Breast epithelium (tissue), 3 donors: Measurements from ENCODE around the gene DDX24.

Experiments
- POLR2A ChIP-seq: fragments of 450-650 bp; IDR thresholded peaks from one replicate; pipeline ENCODE4 v1.6.1; 2016; ENCODE audit warnings: antibody characterized with exemption, mild to moderate bottlenecking, moderate library complexity
- TF ChIP-seq, protein P1 (sequence below), 3 donors: fragments of 450-650 bp; IDR thresholded peaks; one replicate each; pipeline ENCODE4 v1.5.1; 2016 to 2017; ENCODE audit warnings: antibody characterized with exemption in 3 of 3, mild to moderate bottlenecking in 3 of 3, moderate library complexity in 3 of 3

DNA sequence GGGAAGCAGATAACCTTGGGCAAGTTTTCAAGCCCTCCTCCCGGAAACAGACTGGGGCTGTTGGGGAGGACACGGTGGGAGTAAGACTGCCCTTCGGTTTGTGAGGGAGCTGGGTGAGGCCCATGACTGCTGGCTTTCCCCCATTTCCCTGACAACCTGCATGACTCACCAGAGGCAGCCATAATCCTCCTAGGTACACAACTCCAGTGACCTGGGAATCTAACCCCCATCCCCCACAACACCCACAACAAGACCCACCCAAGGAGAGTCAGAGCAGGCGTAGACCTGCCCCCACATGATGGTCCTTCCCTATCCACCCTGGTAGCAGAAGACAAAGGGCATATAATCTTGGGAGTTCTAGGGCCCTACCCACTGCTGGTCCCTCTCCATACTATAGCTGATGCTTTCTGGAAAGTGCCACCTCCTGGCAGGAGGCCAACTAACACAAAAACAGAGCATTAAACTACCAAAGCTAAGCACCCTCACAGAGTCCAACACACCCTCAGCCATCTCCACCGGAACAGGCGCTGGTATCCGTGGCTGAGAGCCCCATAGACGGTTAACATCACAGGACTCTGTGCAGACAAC is 14.8 kb downstream of the DDX24 start:
- TF ChIP-seq, protein P1, sequence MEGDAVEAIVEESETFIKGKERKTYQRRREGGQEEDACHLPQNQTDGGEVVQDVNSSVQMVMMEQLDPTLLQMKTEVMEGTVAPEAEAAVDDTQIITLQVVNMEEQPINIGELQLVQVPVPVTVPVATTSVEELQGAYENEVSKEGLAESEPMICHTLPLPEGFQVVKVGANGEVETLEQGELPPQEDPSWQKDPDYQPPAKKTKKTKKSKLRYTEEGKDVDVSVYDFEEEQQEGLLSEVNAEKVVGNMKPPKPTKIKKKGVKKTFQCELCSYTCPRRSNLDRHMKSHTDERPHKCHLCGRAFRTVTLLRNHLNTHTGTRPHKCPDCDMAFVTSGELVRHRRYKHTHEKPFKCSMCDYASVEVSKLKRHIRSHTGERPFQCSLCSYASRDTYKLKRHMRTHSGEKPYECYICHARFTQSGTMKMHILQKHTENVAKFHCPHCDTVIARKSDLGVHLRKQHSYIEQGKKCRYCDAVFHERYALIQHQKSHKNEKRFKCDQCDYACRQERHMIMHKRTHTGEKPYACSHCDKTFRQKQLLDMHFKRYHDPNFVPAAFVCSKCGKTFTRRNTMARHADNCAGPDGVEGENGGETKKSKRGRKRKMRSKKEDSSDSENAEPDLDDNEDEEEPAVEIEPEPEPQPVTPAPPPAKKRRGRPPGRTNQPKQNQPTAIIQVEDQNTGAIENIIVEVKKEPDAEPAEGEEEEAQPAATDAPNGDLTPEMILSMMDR (IDR thresholded peaks at IDR 0.05), result no peak
- no peak for TF ChIP-seq POLR2A
